GM23338 (cell line): Measurements from ENCODE around the gene RAX.

Experiments used
- EZH2 ChIP-seq: fragments of 200-600 bp; sonication (generic); IDR thresholded peaks from one replicate; pipeline ENCODE4 v1.8.0; 2017; ENCODE audit warnings: antibody characterized with exemption, mild to moderate bottlenecking, low read depth; ENCODE audit not compliant: unreplicated experiment
- EZH2phosphoT487 ChIP-seq: fragments of 200-600 bp; sonication (generic); IDR thresholded peaks from one replicate; pipeline ENCODE4 v1.8.1; 2018; ENCODE audit warnings: antibody characterized with exemption; ENCODE audit not compliant: unreplicated experiment
- JUNB ChIP-seq: IDR thresholded peaks from one replicate; pipeline ENCODE4 v1.6.1; 2016; ENCODE audit warnings: antibody characterized with exemption; ENCODE audit not compliant: unreplicated experiment
- POLR2AphosphoS5 ChIP-seq: IDR thresholded peaks from 2 replicates; pipeline ENCODE4 v1.6.1; 2016; ENCODE audit warnings: antibody characterized with exemption, low read depth
- ZNF114 ChIP-seq: fragments of 250-450 bp; sonication (Bioruptor Pico); IDR thresholded peaks from 2 replicates; pipeline ENCODE4 v1.5.0; 2020; ENCODE audit warnings: mild to moderate bottlenecking, moderate library complexity
- ZNF331 ChIP-seq: fragments of 250-450 bp; sonication (Bioruptor Pico); IDR thresholded peaks from 2 replicates; pipeline ENCODE4 v1.5.0; 2020; ENCODE audit warnings: low read depth, mild to moderate bottlenecking, moderate library complexity
- TF ChIP-seq, protein P1 (sequence below), 2 experiments: fragments of 200-600 bp in 1 of 2; sonication (generic) in 1 of 2; conservative IDR thresholded peaks; 2 replicates each; pipeline versions ENCODE4 v1.5.1 to v1.6.1; 2016 to 2017; ENCODE audit warnings: antibody characterized with exemption in 2 of 2, low read depth in 2 of 2, mild to moderate bottlenecking in 2 of 2, moderate library complexity in 1 of 2
- TF ChIP-seq, protein P2 (sequence below): IDR thresholded peaks from 2 replicates; pipeline ENCODE4 v1.6.1; 2016; ENCODE audit warnings: antibody characterized with exemption
- TF ChIP-seq, protein P3 (sequence below): IDR thresholded peaks from one replicate; pipeline ENCODE4 v1.6.1; 2018; ENCODE audit warnings: antibody characterized with exemption; ENCODE audit not compliant: unreplicated experiment

DNA sequence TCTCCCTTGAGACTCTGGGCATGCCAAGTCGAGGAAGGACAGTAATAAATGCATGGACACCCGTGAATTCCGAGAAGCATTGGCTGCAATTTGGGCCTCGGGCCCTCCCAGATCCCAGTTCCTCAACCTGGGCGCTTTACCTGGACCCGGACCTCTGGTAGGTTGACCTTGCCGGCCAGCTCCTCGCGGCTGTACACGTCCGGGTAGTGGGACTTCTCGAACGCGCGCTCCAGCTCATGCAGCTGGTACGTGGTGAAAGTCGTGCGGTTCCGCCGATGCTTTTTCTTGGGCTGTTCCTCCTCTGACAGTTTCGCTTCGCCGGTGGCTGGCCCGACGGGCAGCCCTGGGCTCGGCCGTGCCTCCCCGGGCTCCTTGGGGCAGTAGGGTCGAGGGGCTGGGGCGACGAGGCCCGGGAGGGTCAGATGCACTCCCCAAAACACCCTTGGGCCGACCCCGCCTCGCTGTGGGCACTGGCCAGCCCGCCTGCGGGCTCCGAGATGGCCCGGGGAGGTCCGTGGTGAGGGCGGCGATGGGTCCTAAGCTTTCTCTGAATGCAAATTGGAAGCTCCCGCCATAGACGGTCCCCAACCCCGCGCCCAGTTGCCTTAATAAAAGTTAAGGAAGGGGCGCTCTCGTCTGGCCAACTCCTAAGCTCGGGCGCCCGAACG is 899 bp downstream of the RAX start:
- TF ChIP-seq, protein P1, sequence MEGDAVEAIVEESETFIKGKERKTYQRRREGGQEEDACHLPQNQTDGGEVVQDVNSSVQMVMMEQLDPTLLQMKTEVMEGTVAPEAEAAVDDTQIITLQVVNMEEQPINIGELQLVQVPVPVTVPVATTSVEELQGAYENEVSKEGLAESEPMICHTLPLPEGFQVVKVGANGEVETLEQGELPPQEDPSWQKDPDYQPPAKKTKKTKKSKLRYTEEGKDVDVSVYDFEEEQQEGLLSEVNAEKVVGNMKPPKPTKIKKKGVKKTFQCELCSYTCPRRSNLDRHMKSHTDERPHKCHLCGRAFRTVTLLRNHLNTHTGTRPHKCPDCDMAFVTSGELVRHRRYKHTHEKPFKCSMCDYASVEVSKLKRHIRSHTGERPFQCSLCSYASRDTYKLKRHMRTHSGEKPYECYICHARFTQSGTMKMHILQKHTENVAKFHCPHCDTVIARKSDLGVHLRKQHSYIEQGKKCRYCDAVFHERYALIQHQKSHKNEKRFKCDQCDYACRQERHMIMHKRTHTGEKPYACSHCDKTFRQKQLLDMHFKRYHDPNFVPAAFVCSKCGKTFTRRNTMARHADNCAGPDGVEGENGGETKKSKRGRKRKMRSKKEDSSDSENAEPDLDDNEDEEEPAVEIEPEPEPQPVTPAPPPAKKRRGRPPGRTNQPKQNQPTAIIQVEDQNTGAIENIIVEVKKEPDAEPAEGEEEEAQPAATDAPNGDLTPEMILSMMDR (conservative IDR thresholded peaks at IDR 0.05; ENCODE audit: low read depth in 2 of 2), result no peak
- TF ChIP-seq EZH2 (peak; percentile 79), ZNF331 (no peak), POLR2AphosphoS5 (no peak; the same call in 1 of the 2 replicates), EZH2phosphoT487 (no peak), JUNB (no peak), ZNF114 (CRISPR knock-in tag) (no peak)
- TF ChIP-seq, protein P2, sequence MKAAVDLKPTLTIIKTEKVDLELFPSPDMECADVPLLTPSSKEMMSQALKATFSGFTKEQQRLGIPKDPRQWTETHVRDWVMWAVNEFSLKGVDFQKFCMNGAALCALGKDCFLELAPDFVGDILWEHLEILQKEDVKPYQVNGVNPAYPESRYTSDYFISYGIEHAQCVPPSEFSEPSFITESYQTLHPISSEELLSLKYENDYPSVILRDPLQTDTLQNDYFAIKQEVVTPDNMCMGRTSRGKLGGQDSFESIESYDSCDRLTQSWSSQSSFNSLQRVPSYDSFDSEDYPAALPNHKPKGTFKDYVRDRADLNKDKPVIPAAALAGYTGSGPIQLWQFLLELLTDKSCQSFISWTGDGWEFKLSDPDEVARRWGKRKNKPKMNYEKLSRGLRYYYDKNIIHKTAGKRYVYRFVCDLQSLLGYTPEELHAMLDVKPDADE, result no peak
- TF ChIP-seq, protein P3, sequence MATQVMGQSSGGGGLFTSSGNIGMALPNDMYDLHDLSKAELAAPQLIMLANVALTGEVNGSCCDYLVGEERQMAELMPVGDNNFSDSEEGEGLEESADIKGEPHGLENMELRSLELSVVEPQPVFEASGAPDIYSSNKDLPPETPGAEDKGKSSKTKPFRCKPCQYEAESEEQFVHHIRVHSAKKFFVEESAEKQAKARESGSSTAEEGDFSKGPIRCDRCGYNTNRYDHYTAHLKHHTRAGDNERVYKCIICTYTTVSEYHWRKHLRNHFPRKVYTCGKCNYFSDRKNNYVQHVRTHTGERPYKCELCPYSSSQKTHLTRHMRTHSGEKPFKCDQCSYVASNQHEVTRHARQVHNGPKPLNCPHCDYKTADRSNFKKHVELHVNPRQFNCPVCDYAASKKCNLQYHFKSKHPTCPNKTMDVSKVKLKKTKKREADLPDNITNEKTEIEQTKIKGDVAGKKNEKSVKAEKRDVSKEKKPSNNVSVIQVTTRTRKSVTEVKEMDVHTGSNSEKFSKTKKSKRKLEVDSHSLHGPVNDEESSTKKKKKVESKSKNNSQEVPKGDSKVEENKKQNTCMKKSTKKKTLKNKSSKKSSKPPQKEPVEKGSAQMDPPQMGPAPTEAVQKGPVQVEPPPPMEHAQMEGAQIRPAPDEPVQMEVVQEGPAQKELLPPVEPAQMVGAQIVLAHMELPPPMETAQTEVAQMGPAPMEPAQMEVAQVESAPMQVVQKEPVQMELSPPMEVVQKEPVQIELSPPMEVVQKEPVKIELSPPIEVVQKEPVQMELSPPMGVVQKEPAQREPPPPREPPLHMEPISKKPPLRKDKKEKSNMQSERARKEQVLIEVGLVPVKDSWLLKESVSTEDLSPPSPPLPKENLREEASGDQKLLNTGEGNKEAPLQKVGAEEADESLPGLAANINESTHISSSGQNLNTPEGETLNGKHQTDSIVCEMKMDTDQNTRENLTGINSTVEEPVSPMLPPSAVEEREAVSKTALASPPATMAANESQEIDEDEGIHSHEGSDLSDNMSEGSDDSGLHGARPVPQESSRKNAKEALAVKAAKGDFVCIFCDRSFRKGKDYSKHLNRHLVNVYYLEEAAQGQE, result no peak
